GM12878 (cell line): ENCODE measurements around the gene EEF1AKMT3.

ENCODE experiments used
- GABPA ChIP-seq: IDR thresholded peaks from 2 replicates; pipeline ENCODE4 v1.6.1; 2014; ENCODE audit warnings: antibody characterized with exemption, low read depth, mild to moderate bottlenecking, inconsistent platforms
- KDM1A ChIP-seq: fragments of 200-600 bp; sonication (generic); IDR thresholded peaks from 2 replicates; pipeline ENCODE4 v1.6.1; 2016; ENCODE audit warnings: borderline replicate concordance
- TF ChIP-seq, protein P1 (sequence below): fragments of 450-650 bp; IDR thresholded peaks from 2 replicates; pipeline ENCODE4 v1.6.1; 2016; ENCODE audit warnings: mild to moderate bottlenecking, moderate library complexity, borderline replicate concordance

DNA sequence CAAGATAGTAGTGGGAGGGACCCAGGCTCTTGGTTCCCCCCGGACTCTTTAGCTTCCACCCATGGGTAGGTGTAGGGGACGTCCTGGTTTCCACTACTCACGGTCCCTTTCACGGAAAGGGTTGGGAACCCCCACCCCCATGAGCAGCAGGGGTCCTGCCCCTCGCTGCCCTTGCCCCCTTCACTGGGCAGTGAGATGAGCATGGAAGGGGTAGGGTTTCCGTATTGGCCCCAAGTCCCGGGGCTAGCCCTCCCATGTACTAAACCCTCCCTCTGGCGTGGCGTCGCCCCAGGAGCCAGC is 46.6 kb upstream of the EEF1AKMT3 start:
- TF ChIP-seq, protein P1, sequence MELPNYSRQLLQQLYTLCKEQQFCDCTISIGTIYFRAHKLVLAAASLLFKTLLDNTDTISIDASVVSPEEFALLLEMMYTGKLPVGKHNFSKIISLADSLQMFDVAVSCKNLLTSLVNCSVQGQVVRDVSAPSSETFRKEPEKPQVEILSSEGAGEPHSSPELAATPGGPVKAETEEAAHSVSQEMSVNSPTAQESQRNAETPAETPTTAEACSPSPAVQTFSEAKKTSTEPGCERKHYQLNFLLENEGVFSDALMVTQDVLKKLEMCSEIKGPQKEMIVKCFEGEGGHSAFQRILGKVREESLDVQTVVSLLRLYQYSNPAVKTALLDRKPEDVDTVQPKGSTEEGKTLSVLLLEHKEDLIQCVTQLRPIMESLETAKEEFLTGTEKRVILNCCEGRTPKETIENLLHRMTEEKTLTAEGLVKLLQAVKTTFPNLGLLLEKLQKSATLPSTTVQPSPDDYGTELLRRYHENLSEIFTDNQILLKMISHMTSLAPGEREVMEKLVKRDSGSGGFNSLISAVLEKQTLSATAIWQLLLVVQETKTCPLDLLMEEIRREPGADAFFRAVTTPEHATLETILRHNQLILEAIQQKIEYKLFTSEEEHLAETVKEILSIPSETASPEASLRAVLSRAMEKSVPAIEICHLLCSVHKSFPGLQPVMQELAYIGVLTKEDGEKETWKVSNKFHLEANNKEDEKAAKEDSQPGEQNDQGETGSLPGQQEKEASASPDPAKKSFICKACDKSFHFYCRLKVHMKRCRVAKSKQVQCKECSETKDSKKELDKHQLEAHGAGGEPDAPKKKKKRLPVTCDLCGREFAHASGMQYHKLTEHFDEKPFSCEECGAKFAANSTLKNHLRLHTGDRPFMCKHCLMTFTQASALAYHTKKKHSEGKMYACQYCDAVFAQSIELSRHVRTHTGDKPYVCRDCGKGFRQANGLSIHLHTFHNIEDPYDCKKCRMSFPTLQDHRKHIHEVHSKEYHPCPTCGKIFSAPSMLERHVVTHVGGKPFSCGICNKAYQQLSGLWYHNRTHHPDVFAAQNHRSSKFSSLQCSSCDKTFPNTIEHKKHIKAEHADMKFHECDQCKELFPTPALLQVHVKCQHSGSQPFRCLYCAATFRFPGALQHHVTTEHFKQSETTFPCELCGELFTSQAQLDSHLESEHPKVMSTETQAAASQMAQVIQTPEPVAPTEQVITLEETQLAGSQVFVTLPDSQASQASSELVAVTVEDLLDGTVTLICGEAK = no peak
- TF ChIP-seq GABPA = no peak
- no peak for TF ChIP-seq KDM1A
